ENCODE data around the gene ADAM8. TPM values are rescaled to one million over a fixed set of nuclear protein-coding genes. Genes with fewer than 3 reads are reported as not detected.

Gene ADAM8
- total and polyA plus RNA-seq, 2 of the 8 experiments (the other 6 are each of a cell fraction or from before 2014, with no cell fraction given) = 4.6 TPM

- Histone ChIP-seq H2AK5ac (ENCODE audit: low read depth, low read length) (no peak overlapping the region), H3K79me1 (ENCODE audit: low read depth, low read length) (no peaks in the 10 kb centered on the region), H4K20me1 (replicated peaks in 1 of 2; ENCODE audit: control insufficient read depth in 1 of 2, insufficient read depth in 2 of 2, low read length in 2 of 2) (peaks cover 0 to 9% of the 10 kb centered on the region in 2 experiments), H3K14ac (ENCODE audit: insufficient read length) (no peak overlapping the region), H2BK15ac (ENCODE audit: low read length) (no peak overlapping the region), H2AFZ (ENCODE audit: low read length) (no peak overlapping the region), H3K23me2 (ENCODE audit: low read depth, low read length) (no peaks in the 10 kb centered on the region), H3K27ac (ENCODE audit: low read depth, low read length) (no peak overlapping the region), H3K36me3 (ENCODE audit: control insufficient read depth in 2 of 4, insufficient read depth in 4 of 4, low read length in 3 of 4) (peaks cover 7 to 48% (median 25%) of the 10 kb centered on the region in 4 experiments), H3K4me2 (ENCODE audit: insufficient read depth in 1 of 2, low read depth in 2 of 2, low read length in 2 of 2) (no peak overlapping the region), H2BK120ac (replicated peaks; ENCODE audit: low read depth, low read length) (no peak overlapping the region), H3K9ac (replicated peaks in 1 of 4; ENCODE audit: extremely low read depth in 1 of 4, low read depth in 3 of 4, low read length in 3 of 4) (no peak overlapping the region), H3K79me2 (ENCODE audit: control insufficient read depth in 1 of 2, insufficient read depth in 2 of 2, low read length in 2 of 2) (no peaks in the 10 kb centered on the region), H2BK12ac (ENCODE audit: low read depth, low read length) (no peak overlapping the region), H4K5ac (ENCODE audit: insufficient read length, low read depth, low read length) (no peak overlapping the region), H3K18ac (ENCODE audit: extremely low read depth, low read length) (no peak overlapping the region), H4K91ac (replicated peaks; ENCODE audit: insufficient read length, low read length) (no peak overlapping the region), H3K23ac (ENCODE audit: insufficient read length) (no peak overlapping the region), H2BK20ac (ENCODE audit: low read length) (no peak overlapping the region), H3K4me1 (replicated peaks in 1 of 4; ENCODE audit: control insufficient read depth in 3 of 4, insufficient read depth in 4 of 4, low read length in 3 of 4) (no peaks in the 10 kb centered on the region), H4K8ac (ENCODE audit: extremely low read depth, insufficient read depth, low read length) (peak overlapping the region; percentile 51; the same call in 1 of the 2 replicates), H3K56ac (replicated peaks; ENCODE audit: insufficient read length, low read depth, low read length) (no peak overlapping the region), H3K4ac (replicated peaks; ENCODE audit: insufficient read length, low read depth, low read length) (no peak overlapping the region), H3K9me3 (ENCODE audit: insufficient read depth in 2 of 2, low read depth in 1 of 2, low read length in 1 of 2) (no peaks in the 10 kb centered on the region), H2BK5ac (ENCODE audit: low read depth, low read length) (no peak overlapping the region), H3K27me3 (replicated peaks in 1 of 4; ENCODE audit: control insufficient read depth in 3 of 4, extremely low read depth in 1 of 4, insufficient read depth in 3 of 4, low read length in 3 of 4) (no peaks in the 10 kb centered on the region), H3K4me3 (ENCODE audit: extremely low read depth in 1 of 4, insufficient read depth in 2 of 4, low read depth in 3 of 4, low read length in 4 of 4) (no peak overlapping the region)
- ChIA-PET POLR2A (ENCODE audit: partially characterized antibody) (interaction anchor here (0.6 to 1.3 kb wide), 2 partner anchors 9 to 20 kb away, joined by 3 read pairs; no protein-coding TSS in a partner anchor), CTCF (ENCODE audit: partially characterized antibody) (interaction anchor here (0.8 to 1.7 kb wide), 2 partner anchors 19 to 169 kb away, joined by 3 to 5 read pairs; no protein-coding TSS in a partner anchor)
- TF ChIP-seq JUND (IDR thresholded peaks at IDR 0.05; ENCODE audit: low read length) (no peak), SIN3A (conservative IDR thresholded peaks at IDR 0.05 in 1 of 2, IDR thresholded peaks at IDR 0.05 in 1 of 2; ENCODE audit: low read depth in 1 of 2, low read length in 2 of 2) (no peak), HDAC2 (IDR thresholded peaks at IDR 0.05; ENCODE audit: borderline replicate concordance in 1 of 2, low read depth in 2 of 2, low read length in 2 of 2) (no peak), EZH2 (IDR thresholded peaks at IDR 0.05; ENCODE audit: low read depth, low read length, severe bottlenecking) (no peak), MAX (IDR thresholded peaks at IDR 0.05) (no peak)
- FAIRE-seq = no peak
- 93% methylated on average over 24 of the region's 24 CpGs; no CpG with 5 or more reads in 1 of the 2 experiments for WGBS, 2 experiments (ENCODE audit: extremely low coverage in 1 of 2, insufficient coverage in 1 of 2, insufficient read length in 1 of 2, insufficient replicate concordance in 2 of 2, low coverage in 1 of 2, low lambda C conversion rate in 2 of 2, missing lambda C conversion rate in 1 of 2)
- no peak for DNase-seq (ENCODE audit: low read depth in 1 of 2, low spot score in 2 of 2)
Observed at GRCh38 chr10:133283931-133284330, 7.3 kb upstream of the ADAM8 start.
